ENCODE data around the gene SIRPA.

DNA sequence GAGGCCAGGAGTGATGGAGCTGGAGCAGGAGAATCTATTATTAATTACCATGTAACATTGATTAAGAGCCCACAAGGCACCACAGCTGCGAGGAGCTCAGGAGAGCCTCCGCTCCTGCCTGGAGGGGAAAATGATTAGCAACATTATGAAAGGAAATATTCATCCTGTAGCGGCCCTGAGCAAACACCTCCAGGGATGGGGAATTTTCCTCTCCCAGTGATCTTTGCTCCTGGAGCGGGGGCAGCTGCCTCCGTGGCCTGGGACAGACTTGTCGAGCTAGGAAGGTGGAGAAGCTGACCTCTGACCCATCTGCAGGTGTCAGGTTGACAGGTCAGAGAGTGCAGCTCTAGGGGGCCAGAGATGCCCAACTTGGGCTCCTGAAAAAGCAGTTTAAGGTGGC, 40.1 kb upstream of the SIRPA start:
- TF ChIP-seq, protein P1, sequence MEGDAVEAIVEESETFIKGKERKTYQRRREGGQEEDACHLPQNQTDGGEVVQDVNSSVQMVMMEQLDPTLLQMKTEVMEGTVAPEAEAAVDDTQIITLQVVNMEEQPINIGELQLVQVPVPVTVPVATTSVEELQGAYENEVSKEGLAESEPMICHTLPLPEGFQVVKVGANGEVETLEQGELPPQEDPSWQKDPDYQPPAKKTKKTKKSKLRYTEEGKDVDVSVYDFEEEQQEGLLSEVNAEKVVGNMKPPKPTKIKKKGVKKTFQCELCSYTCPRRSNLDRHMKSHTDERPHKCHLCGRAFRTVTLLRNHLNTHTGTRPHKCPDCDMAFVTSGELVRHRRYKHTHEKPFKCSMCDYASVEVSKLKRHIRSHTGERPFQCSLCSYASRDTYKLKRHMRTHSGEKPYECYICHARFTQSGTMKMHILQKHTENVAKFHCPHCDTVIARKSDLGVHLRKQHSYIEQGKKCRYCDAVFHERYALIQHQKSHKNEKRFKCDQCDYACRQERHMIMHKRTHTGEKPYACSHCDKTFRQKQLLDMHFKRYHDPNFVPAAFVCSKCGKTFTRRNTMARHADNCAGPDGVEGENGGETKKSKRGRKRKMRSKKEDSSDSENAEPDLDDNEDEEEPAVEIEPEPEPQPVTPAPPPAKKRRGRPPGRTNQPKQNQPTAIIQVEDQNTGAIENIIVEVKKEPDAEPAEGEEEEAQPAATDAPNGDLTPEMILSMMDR (conservative IDR thresholded peaks at IDR 0.05) = no peak
- TF ChIP-seq ZFX (IDR thresholded peaks at IDR 0.05) = no peak

Measured in C4-2B (cell line).